ENCODE data around the gene NEFH. TPM values are rescaled to one million over a fixed set of nuclear protein-coding genes. Genes with fewer than 3 reads are reported as not detected.
"Not testable (repeated sequence)": the region's sequence is repeated elsewhere in the genome, so short reads cannot be mapped to it uniquely, and the experiment has no call there.

Gene NEFH
- polyA plus RNA-seq, 4 donors = 7.8 to 11.7 (median 9.7) TPM

- not testable (repeated sequence) for DNase-seq (ENCODE audit: low read depth in 4 of 4, low spot score in 2 of 4)
Measured at GRCh38 chr22:29489127-29489780, 9.2 kb downstream of the NEFH start.

GRCh38 chr22:29491012-29491411 is 11.0 kb downstream of the NEFH start:
- DNase-seq (ENCODE audit: low read depth in 4 of 4, low spot score in 2 of 4) = no peak

GRCh38 chr22:29493636-29494035 is 13.6 kb downstream of the NEFH start:
- no peak for DNase-seq (ENCODE audit: low read depth in 4 of 4, low spot score in 2 of 4)

- no peak for DNase-seq (ENCODE audit: low read depth in 4 of 4, low spot score in 2 of 4)
Measured at GRCh38 chr22:29499852-29500251, 19.8 kb downstream of the NEFH start.

- peak in 1 of 4 donors; percentile 20 for DNase-seq (ENCODE audit: low read depth in 4 of 4, low spot score in 2 of 4)
Measured at GRCh38 chr22:29503811-29504372, 23.9 kb downstream of the NEFH start.

GRCh38 chr22:29509298-29509697 is 29.3 kb downstream of the NEFH start:
- DNase-seq (ENCODE audit: low read depth in 4 of 4, low spot score in 2 of 4) = no peak

- DNase-seq (ENCODE audit: low read depth in 4 of 4, low spot score in 2 of 4) = no peak
Measured at GRCh38 chr22:29509815-29510214, 29.8 kb downstream of the NEFH start.

- no peak for DNase-seq (ENCODE audit: low read depth in 4 of 4, low spot score in 2 of 4)
Measured at GRCh38 chr22:29510542-29510941, 30.5 kb downstream of the NEFH start.

GRCh38 chr22:29511126-29511862 is 31.3 kb downstream of the NEFH start:
- DNase-seq (ENCODE audit: low read depth in 4 of 4, low spot score in 2 of 4) = no peak

- DNase-seq (ENCODE audit: low read depth in 4 of 4, low spot score in 2 of 4) = no peak
Measured at GRCh38 chr22:29512031-29512430, 32.0 kb downstream of the NEFH start.

GRCh38 chr22:29517215-29517908 is 37.3 kb downstream of the NEFH start:
- no peak for DNase-seq (ENCODE audit: low read depth in 4 of 4, low spot score in 2 of 4)

- DNase-seq (ENCODE audit: low read depth in 4 of 4, low spot score in 2 of 4) = no peak
Measured at GRCh38 chr22:29518427-29518826, 38.4 kb downstream of the NEFH start.

GRCh38 chr22:29519996-29520395 is 40.0 kb downstream of the NEFH start:
- DNase-seq (ENCODE audit: low read depth in 4 of 4, low spot score in 2 of 4) = no peak

GRCh38 chr22:29520851-29521250 is 40.8 kb downstream of the NEFH start:
- DNase-seq (ENCODE audit: low read depth in 4 of 4, low spot score in 2 of 4) = no peak

GRCh38 chr22:29521526-29521925 is 41.5 kb downstream of the NEFH start:
- no peak for DNase-seq (ENCODE audit: low read depth in 4 of 4, low spot score in 2 of 4)

- no peak for DNase-seq (ENCODE audit: low read depth in 4 of 4, low spot score in 2 of 4)
Measured at GRCh38 chr22:29523761-29524160, 43.7 kb downstream of the NEFH start.

GRCh38 chr22:29524442-29525191 is 44.6 kb downstream of the NEFH start:
- DNase-seq (ENCODE audit: low read depth in 4 of 4, low spot score in 2 of 4) = no peak

GRCh38 chr22:29528144-29528543 is 48.1 kb downstream of the NEFH start:
- no peak for DNase-seq (ENCODE audit: low read depth in 4 of 4, low spot score in 2 of 4)

- no peak for DNase-seq (ENCODE audit: low read depth in 4 of 4, low spot score in 2 of 4)
Measured at GRCh38 chr22:29530716-29531115, 50.7 kb downstream of the NEFH start.

GRCh38 chr22:29531419-29531818 is 51.4 kb downstream of the NEFH start:
- no peak for DNase-seq (ENCODE audit: low read depth in 4 of 4, low spot score in 2 of 4)

- no peak for DNase-seq (ENCODE audit: low read depth in 4 of 4, low spot score in 2 of 4)
Measured at GRCh38 chr22:29536411-29536810, 56.4 kb downstream of the NEFH start.
